HepG2 (cell line): ENCODE data around the gene GJD3. TPM values are rescaled to one million over a fixed set of nuclear protein-coding genes. Genes with fewer than 3 reads are reported as not detected.
A peak's percentile ranks its signal among the peaks of the same experiment; 100 is the strongest.

Experiments
- ASH2L ChIP-seq: fragments of 300-600, 200-600 bp; sonication (generic); IDR thresholded peaks from 2 replicates; pipeline ENCODE4 v1.7.0; 2017; ENCODE audit warnings: low read depth, mild to moderate bottlenecking, moderate library complexity, mixed read lengths, low read length; ENCODE audit not compliant: insufficient read length
- ATF7 ChIP-seq, 2 experiments: fragments of 450-650 bp in 1 of 2; sonication (generic) in 1 of 2; formaldehyde crosslinking in 1 of 2; IDR thresholded peaks; 2 replicates each; pipeline versions ENCODE4 v1.4.0 to v1.6.1; 2016 to 2020; ENCODE audit warnings: antibody characterized with exemption in 1 of 2, mild to moderate bottlenecking in 1 of 2, missing genetic modification reagents in 1 of 2
- BRD4 ChIP-seq: sonication (generic); formaldehyde crosslinking; IDR thresholded peaks from 2 replicates; pipeline ENCODE4 v1.4.0; 2020; ENCODE audit warnings: missing genetic modification reagents
- CC2D1A ChIP-seq: sonication (generic); formaldehyde crosslinking; IDR thresholded peaks from 2 replicates; pipeline ENCODE4 v1.8.1; 2023; ENCODE audit warnings: mild to moderate bottlenecking, missing genetic modification reagents
- CCDC6 ChIP-seq: sonication (generic); formaldehyde crosslinking; IDR thresholded peaks from 2 replicates; pipeline ENCODE4 v1.8.1; 2022; ENCODE audit warnings: mild to moderate bottlenecking, missing genetic modification reagents, moderate library complexity
- DNMT1 ChIP-seq: sonication (generic); formaldehyde crosslinking; IDR thresholded peaks from 2 replicates; pipeline ENCODE4 v1.5.1; 2020; ENCODE audit warnings: mild to moderate bottlenecking, missing genetic modification reagents
- FOXC1 ChIP-seq: sonication (generic); formaldehyde crosslinking; IDR thresholded peaks from 2 replicates; pipeline ENCODE4 v1.8.0; 2022; ENCODE audit warnings: mild to moderate bottlenecking, missing genetic modification reagents, borderline replicate concordance
- KDM5B ChIP-seq: sonication (generic); formaldehyde crosslinking; IDR thresholded peaks from 2 replicates; pipeline ENCODE4 v1.4.0; 2020; ENCODE audit warnings: missing genetic modification reagents, mild to moderate bottlenecking, borderline replicate concordance
- NCOR1 ChIP-seq: fragments of 200-600 bp; sonication (generic); IDR thresholded peaks from 2 replicates; pipeline ENCODE4 v1.7.0; 2017; ENCODE audit warnings: antibody characterized with exemption, low read length, borderline replicate concordance
- RAD21 ChIP-seq: fragments of 450-650 bp; formaldehyde crosslinking; IDR thresholded peaks from 2 replicates; pipeline ENCODE4 v1.5.0; 2020; ENCODE audit warnings: mild to moderate bottlenecking
- SALL2 ChIP-seq: sonication (generic); formaldehyde crosslinking; IDR thresholded peaks from 2 replicates; pipeline ENCODE4 v1.8.1; 2023; ENCODE audit warnings: mild to moderate bottlenecking, missing genetic modification reagents, inconsistent platforms
- ZFP36 ChIP-seq: fragments of 150-350 bp; IDR thresholded peaks from 2 replicates; pipeline ENCODE4 v1.6.1; 2018; ENCODE audit warnings: borderline replicate concordance, low read length, low read depth; ENCODE audit not compliant: partially characterized antibody
- ZKSCAN8 ChIP-seq: IDR thresholded peaks from 2 replicates; pipeline ENCODE4 v1.6.1; 2016; ENCODE audit warnings: borderline replicate concordance, missing genetic modification reagents, missing compliant biosample characterization
- ZNF207 ChIP-seq: fragments of 450-650 bp; IDR thresholded peaks from 2 replicates; pipeline ENCODE4 v1.6.1; 2016; ENCODE audit warnings: antibody characterized with exemption, borderline replicate concordance
- ZNF24 ChIP-seq: fragments of 450-650 bp; IDR thresholded peaks from 2 replicates; pipeline ENCODE4 v1.6.1; 2017; ENCODE audit warnings: antibody characterized with exemption, mild to moderate bottlenecking
- ZNF30 ChIP-seq: sonication (generic); formaldehyde crosslinking; IDR thresholded peaks from 2 replicates; pipeline ENCODE4 v1.5.0; 2020; ENCODE audit warnings: mild to moderate bottlenecking, missing genetic modification reagents
- ZNF317 ChIP-seq: sonication (generic); formaldehyde crosslinking; IDR thresholded peaks from 2 replicates; pipeline ENCODE4 v1.5.0; 2020; ENCODE audit warnings: mild to moderate bottlenecking, missing genetic modification reagents
- ZNF44 ChIP-seq: sonication (generic); formaldehyde crosslinking; IDR thresholded peaks from 2 replicates; pipeline ENCODE4 v1.5.1; 2020; ENCODE audit warnings: mild to moderate bottlenecking, missing genetic modification reagents
- ZNF552 ChIP-seq: sonication (generic); formaldehyde crosslinking; IDR thresholded peaks from 2 replicates; pipeline ENCODE4 v1.9.0; 2022; ENCODE audit warnings: missing genetic modification reagents, mild to moderate bottlenecking, borderline replicate concordance
- ZNF562 ChIP-seq: sonication (generic); formaldehyde crosslinking; IDR thresholded peaks from 2 replicates; pipeline ENCODE4 v1.8.0; 2022; ENCODE audit warnings: missing genetic modification reagents, borderline replicate concordance
- ZNF614 ChIP-seq: IDR thresholded peaks from 2 replicates; pipeline ENCODE4 v1.6.1; 2018; ENCODE audit warnings: missing biosample characterization, missing genetic modification reagents, inconsistent platforms, borderline replicate concordance
- ZNF75D ChIP-seq: sonication (generic); formaldehyde crosslinking; IDR thresholded peaks from 2 replicates; pipeline ENCODE4 v1.8.1; 2023; ENCODE audit warnings: missing genetic modification reagents, mild to moderate bottlenecking, borderline replicate concordance
- ZNF792 ChIP-seq: IDR thresholded peaks from 2 replicates; pipeline ENCODE4 v1.6.1; 2016
- ZSCAN20 ChIP-seq: sonication (generic); formaldehyde crosslinking; IDR thresholded peaks from 2 replicates; pipeline ENCODE4 v1.4.0; 2020; ENCODE audit warnings: missing genetic modification reagents, mild to moderate bottlenecking, borderline replicate concordance
- polyA plus RNA-seq, 8 experiments: library from polyadenylated mRNA; depleted of rRNA in 3 of 8; stranded (reverse) in 7 of 8; unstranded in 1 of 8; fragments of >200 nt; fragmentation: Illumina TruSeq in 4 of 8; extraction: Trizol in 4 of 8; gene quantifications; 2 replicates each; pipeline versions ENCODE4 v1.2.1 to v1.2.3, GENCODE V29; 2011 to 2016; ENCODE audit warnings: low read depth in 4 of 8, missing spikeins in 1 of 8, mixed read lengths in 1 of 8; ENCODE audit not compliant: insufficient read depth in 1 of 8
- total RNA-seq, 5 experiments: library from RNA; depleted of rRNA; stranded (reverse); fragments of >200 nt; fragmentation: Illumina TruSeq; extraction: Trizol; gene quantifications; 2 replicates each; pipeline ENCODE4 v1.2.3, GENCODE V29; 2016; ENCODE audit warnings: low read depth in 1 of 5
- TF ChIP-seq, protein P1 (sequence below): sonication (generic); formaldehyde crosslinking; IDR thresholded peaks from 2 replicates; pipeline ENCODE4; 2020; ENCODE audit warnings: missing genetic modification reagents, mild to moderate bottlenecking, borderline replicate concordance

Gene GJD3
- total and polyA plus RNA-seq, 2 of the 13 experiments (the other 11 are each of a cell fraction or from before 2014, with no cell fraction given), result not detected

DNA sequence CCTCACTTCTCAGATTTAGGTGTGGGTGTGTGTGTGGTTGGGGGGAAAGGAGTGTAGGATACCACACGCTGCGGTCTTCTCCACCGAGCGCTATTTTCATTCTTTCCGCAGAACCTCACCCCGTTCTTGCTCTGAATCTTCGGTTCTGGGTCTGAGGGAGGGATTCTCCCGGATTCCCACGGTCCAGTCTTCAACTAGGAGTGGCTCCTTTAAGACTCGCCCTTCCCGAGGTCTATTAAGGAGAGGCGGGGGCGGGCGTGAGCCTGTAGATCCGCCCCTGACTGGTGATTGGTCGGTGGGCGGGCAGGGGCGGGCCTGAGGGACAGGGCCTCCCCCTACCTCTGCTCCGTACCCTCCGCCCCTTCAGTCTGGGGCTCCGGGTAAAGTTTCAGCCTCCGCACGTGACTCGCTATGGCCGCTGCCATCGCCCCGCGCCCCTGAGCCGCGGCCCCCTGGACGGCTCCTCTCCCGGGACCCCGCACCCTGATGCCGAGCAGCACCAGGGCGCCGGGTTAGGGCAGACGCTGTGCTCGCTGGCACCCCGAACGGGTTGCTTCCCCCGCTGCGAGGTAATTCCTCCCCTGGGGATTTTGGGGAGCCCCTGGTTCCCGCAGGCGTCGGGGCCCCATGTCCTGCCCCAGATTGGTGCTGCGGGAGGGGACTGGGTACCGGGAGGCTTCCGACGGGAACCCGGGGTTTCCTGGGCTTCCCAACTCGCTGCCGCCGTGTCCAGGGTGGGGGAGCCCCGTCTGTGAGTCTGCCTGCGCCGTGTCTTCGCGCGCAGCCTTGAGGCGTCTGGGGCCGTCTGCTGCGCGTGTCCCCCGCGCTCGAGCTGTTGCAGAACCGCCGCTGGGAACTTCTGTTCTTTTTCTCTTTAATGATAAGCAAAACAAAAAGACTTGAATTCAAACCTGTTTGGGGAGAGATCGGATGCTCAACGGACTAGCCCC, 46.4 kb downstream of the GJD3 start (continued):
- TF ChIP-seq, protein P1, sequence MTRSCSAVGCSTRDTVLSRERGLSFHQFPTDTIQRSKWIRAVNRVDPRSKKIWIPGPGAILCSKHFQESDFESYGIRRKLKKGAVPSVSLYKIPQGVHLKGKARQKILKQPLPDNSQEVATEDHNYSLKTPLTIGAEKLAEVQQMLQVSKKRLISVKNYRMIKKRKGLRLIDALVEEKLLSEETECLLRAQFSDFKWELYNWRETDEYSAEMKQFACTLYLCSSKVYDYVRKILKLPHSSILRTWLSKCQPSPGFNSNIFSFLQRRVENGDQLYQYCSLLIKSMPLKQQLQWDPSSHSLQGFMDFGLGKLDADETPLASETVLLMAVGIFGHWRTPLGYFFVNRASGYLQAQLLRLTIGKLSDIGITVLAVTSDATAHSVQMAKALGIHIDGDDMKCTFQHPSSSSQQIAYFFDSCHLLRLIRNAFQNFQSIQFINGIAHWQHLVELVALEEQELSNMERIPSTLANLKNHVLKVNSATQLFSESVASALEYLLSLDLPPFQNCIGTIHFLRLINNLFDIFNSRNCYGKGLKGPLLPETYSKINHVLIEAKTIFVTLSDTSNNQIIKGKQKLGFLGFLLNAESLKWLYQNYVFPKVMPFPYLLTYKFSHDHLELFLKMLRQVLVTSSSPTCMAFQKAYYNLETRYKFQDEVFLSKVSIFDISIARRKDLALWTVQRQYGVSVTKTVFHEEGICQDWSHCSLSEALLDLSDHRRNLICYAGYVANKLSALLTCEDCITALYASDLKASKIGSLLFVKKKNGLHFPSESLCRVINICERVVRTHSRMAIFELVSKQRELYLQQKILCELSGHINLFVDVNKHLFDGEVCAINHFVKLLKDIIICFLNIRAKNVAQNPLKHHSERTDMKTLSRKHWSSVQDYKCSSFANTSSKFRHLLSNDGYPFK (CRISPR knock-in tag), result peak; percentile 60
- TF ChIP-seq ZNF75D (CRISPR knock-in tag), result no peak
- TF ChIP-seq ZNF317 (CRISPR knock-in tag), result no peak; the same call in 1 of the 2 replicates
- TF ChIP-seq ZNF30 (CRISPR knock-in tag), result no peak
- TF ChIP-seq CCDC6, result peak; percentile 22; the same call in 1 of the 2 replicates
- TF ChIP-seq DNMT1, result peak; percentile 70; the same call in 1 of the 2 replicates
- TF ChIP-seq BRD4, result no peak
- TF ChIP-seq ZNF24, result no peak
- no peak for TF ChIP-seq ZNF552 (CRISPR knock-in tag)
- TF ChIP-seq ZNF614, result peak; percentile 81; the same call in 1 of the 2 replicates
- peak; percentile 81; the same call in 1 of the 2 replicates for TF ChIP-seq ZNF44
- peak; percentile 79; the same call in 1 of the 2 replicates for TF ChIP-seq ZSCAN20
- no peak for TF ChIP-seq ZNF562 (CRISPR knock-in tag)
- no peak for TF ChIP-seq CC2D1A
- TF ChIP-seq ZKSCAN8 (CRISPR knock-in tag), result no peak; the same call in 1 of the 2 replicates
- peak; percentile 78 for TF ChIP-seq KDM5B (CRISPR knock-in tag)
- TF ChIP-seq RAD21 (CRISPR knock-in tag), result no peak
- TF ChIP-seq ASH2L, result peak; percentile 85
- peak; percentile 39; the same call in 1 of the 2 replicates for TF ChIP-seq SALL2 (CRISPR knock-in tag)
- TF ChIP-seq ZNF792 (CRISPR knock-in tag), result 0 out of 2 replicates have a peak, but pooled peaks have one; percentile 44
- TF ChIP-seq ZFP36, result no peak
- no peak for TF ChIP-seq ZNF207
- TF ChIP-seq NCOR1, result no peak
- no peak for TF ChIP-seq ATF7 (IDR thresholded peaks at IDR 0.05)
- TF ChIP-seq ATF7 (CRISPR knock-in tag; IDR thresholded peaks at IDR 0.05), result 0 out of 2 replicates have a peak, but pooled peaks have one; percentile 55
- TF ChIP-seq FOXC1 (CRISPR knock-in tag), result peak; percentile 23; the same call in 1 of the 2 replicates
